ENCODE measurements around the gene VAV1.
"Not testable (repeated sequence)": the region's sequence is repeated elsewhere in the genome, so short reads cannot be mapped to it uniquely, and the experiment has no call there.

DNA sequence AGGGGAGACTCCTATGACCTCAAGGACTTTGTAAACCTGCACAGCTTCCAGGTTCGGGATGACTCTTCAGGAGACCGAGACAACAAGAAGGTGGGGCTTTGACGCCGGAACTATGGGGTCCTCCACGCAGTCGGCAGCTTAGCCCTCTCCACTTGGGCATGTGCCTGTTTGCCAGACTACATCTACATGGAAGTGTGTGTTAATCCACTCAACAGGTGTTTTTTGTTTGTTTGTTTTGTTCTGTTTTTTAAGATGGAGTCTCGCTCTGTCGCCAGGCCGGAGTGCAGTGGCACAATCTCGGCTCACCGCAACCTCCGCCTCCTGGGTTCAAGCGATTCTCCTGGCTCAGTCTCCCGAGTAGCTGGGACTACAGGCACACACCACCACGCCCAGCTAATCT, 57.3 kb downstream of the VAV1 start:
- TF ChIP-seq, protein P1, sequence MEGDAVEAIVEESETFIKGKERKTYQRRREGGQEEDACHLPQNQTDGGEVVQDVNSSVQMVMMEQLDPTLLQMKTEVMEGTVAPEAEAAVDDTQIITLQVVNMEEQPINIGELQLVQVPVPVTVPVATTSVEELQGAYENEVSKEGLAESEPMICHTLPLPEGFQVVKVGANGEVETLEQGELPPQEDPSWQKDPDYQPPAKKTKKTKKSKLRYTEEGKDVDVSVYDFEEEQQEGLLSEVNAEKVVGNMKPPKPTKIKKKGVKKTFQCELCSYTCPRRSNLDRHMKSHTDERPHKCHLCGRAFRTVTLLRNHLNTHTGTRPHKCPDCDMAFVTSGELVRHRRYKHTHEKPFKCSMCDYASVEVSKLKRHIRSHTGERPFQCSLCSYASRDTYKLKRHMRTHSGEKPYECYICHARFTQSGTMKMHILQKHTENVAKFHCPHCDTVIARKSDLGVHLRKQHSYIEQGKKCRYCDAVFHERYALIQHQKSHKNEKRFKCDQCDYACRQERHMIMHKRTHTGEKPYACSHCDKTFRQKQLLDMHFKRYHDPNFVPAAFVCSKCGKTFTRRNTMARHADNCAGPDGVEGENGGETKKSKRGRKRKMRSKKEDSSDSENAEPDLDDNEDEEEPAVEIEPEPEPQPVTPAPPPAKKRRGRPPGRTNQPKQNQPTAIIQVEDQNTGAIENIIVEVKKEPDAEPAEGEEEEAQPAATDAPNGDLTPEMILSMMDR (IDR thresholded peaks at IDR 0.05) = not testable (repeated sequence)
- TF ChIP-seq POLR2A (IDR thresholded peaks at IDR 0.05) = not testable (repeated sequence)

Data from esophagus squamous epithelium (tissue), 4 donors.